ENCODE data around the gene WDR93.
"Not testable (repeated sequence)": the region's sequence is repeated elsewhere in the genome, so short reads cannot be mapped to it uniquely, and the experiment has no call there.

Gene WDR93

GRCh38 chr15:89775815-89776214 lies 85.2 kb downstream of the WDR93 start:
- no peak for DNase-seq

- peak; percentile 10 for DNase-seq
Measured at GRCh38 chr15:89776274-89777072, 85.9 kb downstream of the WDR93 start, which contains the start of gene MESP2. MESP2 (plus strand) TSS chr15:89776332; CDS start chr15:89776358, 26 bp downstream.

GRCh38 chr15:89777073-89777751 lies 86.6 kb downstream of the WDR93 start:
- DNase-seq, result no peak

GRCh38 chr15:89777782-89778380 lies 87.3 kb downstream of the WDR93 start:
- no peak for DNase-seq

GRCh38 chr15:89778861-89779260 lies 88.2 kb downstream of the WDR93 start:
- DNase-seq, result no peak

- DNase-seq, result no peak
Measured at GRCh38 chr15:89780601-89781000, 90.0 kb downstream of the WDR93 start.

GRCh38 chr15:89781055-89781454 lies 90.4 kb downstream of the WDR93 start:
- no peak for DNase-seq

- DNase-seq, result no peak
Measured at GRCh38 chr15:89781891-89782618, 91.4 kb downstream of the WDR93 start.

- not testable (repeated sequence) for DNase-seq
Measured at GRCh38 chr15:89782619-89782950, 92.0 kb downstream of the WDR93 start.

GRCh38 chr15:89783111-89783860 lies 92.7 kb downstream of the WDR93 start:
- no peak for DNase-seq

GRCh38 chr15:89783861-89784685 lies 93.5 kb downstream of the WDR93 start:
- no peak for DNase-seq

GRCh38 chr15:89784686-89784960 lies 94.0 kb downstream of the WDR93 start:
- no peak for DNase-seq

GRCh38 chr15:89785064-89785773 lies 94.6 kb downstream of the WDR93 start:
- DNase-seq, result no peak

GRCh38 chr15:89785774-89786140 lies 95.1 kb downstream of the WDR93 start:
- DNase-seq, result no peak

- no peak for DNase-seq
Measured at GRCh38 chr15:89787944-89788343, 97.3 kb downstream of the WDR93 start.

GRCh38 chr15:89788585-89788984 lies 98.0 kb downstream of the WDR93 start:
- DNase-seq, result not testable (repeated sequence)

- no peak for DNase-seq
Measured at GRCh38 chr15:89790206-89790605, 99.6 kb downstream of the WDR93 start.

- DNase-seq, result no peak
Measured at GRCh38 chr15:89790661-89791060, 100.0 kb downstream of the WDR93 start.

GRCh38 chr15:89792106-89792805 lies 101.6 kb downstream of the WDR93 start:
- no peak for DNase-seq
